Measurements from ENCODE around the gene FAM177B. TPM values are rescaled to one million over a fixed set of nuclear protein-coding genes. Genes with fewer than 3 reads are reported as not detected.

FAM177B gene
- under 1 TPM in 2 of 4 donors, not detected in 2; 0.05 to 0.15 TPM for polyA plus RNA-seq (ENCODE audit: insufficient read length in 4 of 4)

GRCh38 chr1:222736972-222737371 lies at the start of gene FAM177B:
FAM177B (plus strand) TSS chr1:222737202; CDS start chr1:222746546, 9,344 bp downstream.
- DNase-seq (ENCODE audit: low read depth in 4 of 4, low spot score in 3 of 4) = no peak

- DNase-seq (ENCODE audit: low read depth in 4 of 4, low spot score in 3 of 4) = no peak
Observed at GRCh38 chr1:222691016-222691415, 46.0 kb upstream of the FAM177B start.

- no peak for DNase-seq (ENCODE audit: low read depth in 4 of 4, low spot score in 3 of 4)
Observed at GRCh38 chr1:222694927-222695326, 42.1 kb upstream of the FAM177B start.

- DNase-seq (ENCODE audit: low read depth in 4 of 4, low spot score in 3 of 4) = no peak
Observed at GRCh38 chr1:222696741-222697140, 40.3 kb upstream of the FAM177B start.

- DNase-seq (ENCODE audit: low read depth in 4 of 4, low spot score in 3 of 4) = no peak
Observed at GRCh38 chr1:222697203-222697602, 39.8 kb upstream of the FAM177B start.

- DNase-seq (ENCODE audit: low read depth in 4 of 4, low spot score in 3 of 4) = no peak
Observed at GRCh38 chr1:222697826-222698225, 39.2 kb upstream of the FAM177B start.

- no peak for DNase-seq (ENCODE audit: low read depth in 4 of 4, low spot score in 3 of 4)
Observed at GRCh38 chr1:222702210-222702609, 34.8 kb upstream of the FAM177B start.

GRCh38 chr1:222704260-222704659 lies 32.7 kb upstream of the FAM177B start:
- no peak for DNase-seq (ENCODE audit: low read depth in 4 of 4, low spot score in 3 of 4)

GRCh38 chr1:222706815-222707214 lies 30.2 kb upstream of the FAM177B start:
- no peak for DNase-seq (ENCODE audit: low read depth in 4 of 4, low spot score in 3 of 4)

GRCh38 chr1:222709700-222710153 lies 27.3 kb upstream of the FAM177B start:
- DNase-seq (ENCODE audit: low read depth in 4 of 4, low spot score in 3 of 4) = no peak

- DNase-seq (ENCODE audit: low read depth in 4 of 4, low spot score in 3 of 4) = peak; percentile 16 to 53 (median 42)
Observed at GRCh38 chr1:222711319-222712252, 25.4 kb upstream of the FAM177B start.

- DNase-seq (ENCODE audit: low read depth in 4 of 4, low spot score in 3 of 4) = peak; percentile 80 to 90 (median 82)
Observed at GRCh38 chr1:222712253-222713090, 24.5 kb upstream of the FAM177B start, which contains the start of the genes AIDA and BROX. AIDA (minus strand) TSS chr1:222712491; CDS start chr1:222712317, 174 bp downstream. BROX (plus strand) TSS chr1:222712564; CDS start chr1:222715700, 3,136 bp downstream.

- DNase-seq (ENCODE audit: low read depth in 4 of 4, low spot score in 3 of 4) = peak; percentile 84 to 94 (median 92)
Observed at GRCh38 chr1:222713091-222713961, 23.7 kb upstream of the FAM177B start.

- no peak for DNase-seq (ENCODE audit: low read depth in 4 of 4, low spot score in 3 of 4)
Observed at GRCh38 chr1:222716393-222716792, 20.6 kb upstream of the FAM177B start.

- no peak for DNase-seq (ENCODE audit: low read depth in 4 of 4, low spot score in 3 of 4)
Observed at GRCh38 chr1:222728746-222729145, 8.3 kb upstream of the FAM177B start.

GRCh38 chr1:222730866-222731265 lies 6.1 kb upstream of the FAM177B start:
- DNase-seq (ENCODE audit: low read depth in 4 of 4, low spot score in 3 of 4) = no peak

GRCh38 chr1:222732216-222733159 lies 4.5 kb upstream of the FAM177B start:
- no peak for DNase-seq (ENCODE audit: low read depth in 4 of 4, low spot score in 3 of 4)

GRCh38 chr1:222734740-222735139 lies 2.3 kb upstream of the FAM177B start:
- DNase-seq (ENCODE audit: low read depth in 4 of 4, low spot score in 3 of 4) = no peak

- no peak for DNase-seq (ENCODE audit: low read depth in 4 of 4, low spot score in 3 of 4)
Observed at GRCh38 chr1:222736470-222736869, 532 bp upstream of the FAM177B start.

Measured in right renal pelvis (tissue), 4 donors.